ENCODE results near the gene MTCH1.

DNA sequence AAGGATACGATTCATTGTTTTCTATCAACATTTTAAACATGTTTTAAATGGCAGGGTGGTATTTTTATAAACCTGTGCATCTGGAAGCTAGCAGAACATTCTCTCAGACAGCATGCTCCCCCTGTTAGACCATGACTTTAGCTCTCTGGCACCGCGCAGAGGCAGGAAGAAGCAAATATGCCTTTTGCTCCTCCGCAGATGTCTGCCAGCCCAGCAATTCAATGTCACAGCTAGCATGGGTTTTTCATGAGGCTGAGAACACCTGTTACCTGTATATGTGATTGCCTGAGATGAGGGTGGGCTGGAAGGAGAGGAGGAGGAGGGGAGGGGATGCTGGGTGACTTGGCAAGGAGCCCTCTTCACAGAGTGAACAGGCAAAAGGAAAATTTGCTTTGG is 6.7 kb downstream of the MTCH1 start:
- TF ChIP-seq CTCF (IDR thresholded peaks at IDR 0.05; ENCODE audit: low read length), result peak; percentile 81
- no peak for TF ChIP-seq EZH2 (IDR thresholded peaks at IDR 0.05; ENCODE audit: borderline replicate concordance, low read length)

All from OCI-LY1 (cell line).